ENCODE measurements around the gene TLCD3A. TPM values are rescaled to one million over a fixed set of nuclear protein-coding genes. Genes with fewer than 3 reads are reported as not detected.
A peak's percentile ranks its signal among the peaks of the same experiment; 100 is the strongest.

Gene TLCD3A
- total and polyA plus RNA-seq, 9 of the 15 experiments (the other 6 are each of a cell fraction or from before 2014, with no cell fraction given) = 1.3 to 13.5 (median 7.3) TPM

DNA sequence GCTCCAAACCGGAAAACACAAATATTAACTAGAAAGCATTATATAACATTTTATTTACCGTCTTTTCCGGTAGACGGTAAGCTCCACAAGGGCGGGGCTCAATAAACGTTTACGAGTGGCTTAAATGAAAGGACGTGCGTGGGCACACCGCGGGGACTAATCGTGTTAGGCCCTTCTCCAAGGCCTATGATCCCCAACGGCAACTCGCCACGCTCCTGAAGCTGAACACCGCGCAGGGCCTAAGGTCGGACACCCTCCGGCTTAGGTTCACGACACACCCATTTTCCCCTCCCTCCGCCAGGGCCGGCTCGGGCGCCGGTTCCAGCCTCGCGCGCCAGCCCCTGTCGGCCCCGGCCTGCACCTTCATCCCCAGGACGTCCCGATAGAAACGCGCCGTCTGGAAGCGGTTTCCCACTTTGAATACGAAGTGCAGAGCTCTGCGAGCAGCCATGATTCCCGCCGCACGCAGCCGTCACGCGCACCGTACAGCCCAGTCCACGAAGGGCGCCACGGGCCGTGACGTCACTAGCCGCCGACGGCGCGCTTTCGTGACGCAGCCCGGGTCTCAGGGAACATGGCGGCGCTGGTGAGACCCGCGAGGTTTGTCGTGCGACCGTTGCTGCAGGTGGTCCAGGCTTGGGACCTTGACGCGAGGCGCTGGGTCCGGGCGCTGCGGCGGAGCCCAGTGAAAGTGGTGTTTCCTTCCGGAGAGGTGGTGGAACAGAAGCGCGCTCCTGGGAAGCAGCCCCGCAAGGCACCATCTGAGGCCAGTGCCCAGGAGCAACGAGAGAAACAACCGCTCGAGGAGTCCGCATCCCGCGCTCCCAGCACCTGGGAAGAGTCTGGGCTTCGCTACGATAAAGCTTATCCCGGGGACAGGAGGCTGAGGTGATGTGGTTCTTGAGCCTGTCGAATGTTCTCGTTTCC lies 49.7 kb downstream of the TLCD3A start, which contains the start of the genes GLOD4 and MRM3:
GLOD4 (minus strand) TSS at position 476 of the 927 bp plus-strand sequence; CDS start at position 451, 25 bp downstream.
MRM3 (plus strand) TSS at position 549 of the 927 bp plus-strand sequence; CDS start at position 575, 26 bp downstream.
- H3K4me3 ChIP-seq = peak within 1 kb of the TSS; percentile 97
- peak; percentile 82 to 90 (median 88) for DNase-seq (ENCODE audit: extremely low read depth in 1 of 4, low spot score in 3 of 4)
- under 1% methylated on average over 53 of the region's 87 CpGs for WGBS (ENCODE audit: insufficient coverage, low coverage, missing lambda C conversion rate)
- H3K9ac ChIP-seq (ENCODE audit: insufficient read depth in 1 of 2, low read depth in 2 of 2, low read length in 2 of 2) = peak within 1 kb of the TSS; percentile 95
- peak; percentile 94 for ATAC-seq
- no peaks in the 10 kb centered on the region for H3K9me1 ChIP-seq (ENCODE audit: control insufficient read depth, insufficient read depth, low read length)
- FAIRE-seq = no peak
- no peaks in the 10 kb centered on the region for H3K9me3 ChIP-seq (replicated peaks; ENCODE audit: control insufficient read depth, insufficient read depth, low read depth, low read length)
- CTCF ChIA-PET (ENCODE audit: low intra/inter-chr PET ratio) = no interaction called here
- peak within 1 kb of the TSS; percentile 87 for H3K27ac ChIP-seq (ENCODE audit: extremely low read depth, low read depth, low read length)
- peaks cover 53% of the 10 kb centered on the region for H3K36me3 ChIP-seq (ENCODE audit: control insufficient read depth, insufficient read depth, low read length)
- no peaks in the 10 kb centered on the region for H4K20me1 ChIP-seq (replicated peaks; ENCODE audit: control insufficient read depth, insufficient read depth, low read length)
- intact Hi-C loops (cut with micrococcal nuclease) = no loop called here
- H3K4me1 ChIP-seq (replicated peaks in 1 of 2; ENCODE audit: control insufficient read depth in 2 of 2, insufficient read depth in 2 of 2, low read length in 2 of 2) = peaks cover 4 to 9% of the 10 kb centered on the region in 2 experiments; a peak in 3 of 5 replicates
- no peaks in the 10 kb centered on the region for H3K27me3 ChIP-seq (ENCODE audit: control insufficient read depth in 2 of 2, insufficient read depth in 2 of 2, low read length in 2 of 2)
- peak within 1 kb of the TSS; percentile 92 for H2AFZ ChIP-seq (ENCODE audit: low read depth, low read length)
- H3K4me2 ChIP-seq (ENCODE audit: insufficient read depth, low read length) = peak within 1 kb of the TSS; percentile 90
- POLR2A ChIA-PET = interaction anchor here (0.6 to 2.2 kb wide), 5 partner anchors 10 to 637 kb away, joined by 3 to 9 read pairs (median 4); partner anchors contain the start of gene TIMM22
- in situ Hi-C loops (cut with MboI) = no loop called here
- H3K79me2 ChIP-seq (ENCODE audit: control insufficient read depth, insufficient read depth, low read length) = peaks cover 56% of the 10 kb centered on the region
- BruUV-seq (replicated peaks) = TSS peak; percentile 79
- TF ChIP-seq RBFOX2 (IDR thresholded peaks at IDR 0.05; ENCODE audit: low read depth, low read length) (peak; percentile 94), POLR2G (IDR thresholded peaks at IDR 0.05; ENCODE audit: low read depth, low read length) (peak; percentile 93), TFAM (CRISPR knock-in tag; conservative IDR thresholded peaks at IDR 0.05) (no peak), CSDE1 (IDR thresholded peaks at IDR 0.05) (peak in 1 of 2 experiments; percentile 94; a peak in 2 of 4 replicates), ETV1 (tag; conservative IDR thresholded peaks at IDR 0.05; ENCODE audit: low read depth) (no peak), CREBBP (IDR thresholded peaks at IDR 0.05; ENCODE audit: low read depth, low read length) (no peak), FOXA3 (CRISPR knock-in tag; conservative IDR thresholded peaks at IDR 0.05 in 1 of 2, IDR thresholded peaks at IDR 0.05 in 1 of 2) (no peak), BACH1 (tag; IDR thresholded peaks at IDR 0.05) (no peak), OTX1 (CRISPR knock-in tag; IDR thresholded peaks at IDR 0.05) (no peak), ATF7 (IDR thresholded peaks at IDR 0.05) (peak; percentile 92), ZNF143 (CRISPR knock-in tag; IDR thresholded peaks at IDR 0.05) (no peak), MEF2A (IDR thresholded peaks at IDR 0.05; ENCODE audit: control insufficient read depth, low read depth, low read length) (no peak), HDAC3 (IDR thresholded peaks at IDR 0.05; ENCODE audit: borderline replicate concordance, partially characterized antibody) (no peak), SUPT5H (IDR thresholded peaks at IDR 0.05) (peak; percentile 75)
- TF ChIP-seq, protein P1, sequence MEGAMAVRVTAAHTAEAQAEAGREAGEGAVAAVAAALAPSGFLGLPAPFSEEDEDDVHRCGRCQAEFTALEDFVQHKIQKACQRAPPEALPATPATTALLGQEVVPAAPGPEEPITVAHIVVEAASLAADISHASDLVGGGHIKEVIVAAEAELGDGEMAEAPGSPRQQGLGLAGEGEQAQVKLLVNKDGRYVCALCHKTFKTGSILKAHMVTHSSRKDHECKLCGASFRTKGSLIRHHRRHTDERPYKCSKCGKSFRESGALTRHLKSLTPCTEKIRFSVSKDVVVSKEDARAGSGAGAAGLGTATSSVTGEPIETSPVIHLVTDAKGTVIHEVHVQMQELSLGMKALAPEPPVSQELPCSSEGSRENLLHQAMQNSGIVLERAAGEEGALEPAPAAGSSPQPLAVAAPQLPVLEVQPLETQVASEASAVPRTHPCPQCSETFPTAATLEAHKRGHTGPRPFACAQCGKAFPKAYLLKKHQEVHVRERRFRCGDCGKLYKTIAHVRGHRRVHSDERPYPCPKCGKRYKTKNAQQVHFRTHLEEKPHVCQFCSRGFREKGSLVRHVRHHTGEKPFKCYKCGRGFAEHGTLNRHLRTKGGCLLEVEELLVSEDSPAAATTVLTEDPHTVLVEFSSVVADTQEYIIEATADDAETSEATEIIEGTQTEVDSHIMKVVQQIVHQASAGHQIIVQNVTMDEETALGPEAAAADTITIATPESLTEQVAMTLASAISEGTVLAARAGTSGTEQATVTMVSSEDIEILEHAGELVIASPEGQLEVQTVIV (CRISPR knock-in tag; IDR thresholded peaks at IDR 0.05; ENCODE audit: borderline replicate concordance) = no peak
- TF ChIP-seq, protein P2, sequence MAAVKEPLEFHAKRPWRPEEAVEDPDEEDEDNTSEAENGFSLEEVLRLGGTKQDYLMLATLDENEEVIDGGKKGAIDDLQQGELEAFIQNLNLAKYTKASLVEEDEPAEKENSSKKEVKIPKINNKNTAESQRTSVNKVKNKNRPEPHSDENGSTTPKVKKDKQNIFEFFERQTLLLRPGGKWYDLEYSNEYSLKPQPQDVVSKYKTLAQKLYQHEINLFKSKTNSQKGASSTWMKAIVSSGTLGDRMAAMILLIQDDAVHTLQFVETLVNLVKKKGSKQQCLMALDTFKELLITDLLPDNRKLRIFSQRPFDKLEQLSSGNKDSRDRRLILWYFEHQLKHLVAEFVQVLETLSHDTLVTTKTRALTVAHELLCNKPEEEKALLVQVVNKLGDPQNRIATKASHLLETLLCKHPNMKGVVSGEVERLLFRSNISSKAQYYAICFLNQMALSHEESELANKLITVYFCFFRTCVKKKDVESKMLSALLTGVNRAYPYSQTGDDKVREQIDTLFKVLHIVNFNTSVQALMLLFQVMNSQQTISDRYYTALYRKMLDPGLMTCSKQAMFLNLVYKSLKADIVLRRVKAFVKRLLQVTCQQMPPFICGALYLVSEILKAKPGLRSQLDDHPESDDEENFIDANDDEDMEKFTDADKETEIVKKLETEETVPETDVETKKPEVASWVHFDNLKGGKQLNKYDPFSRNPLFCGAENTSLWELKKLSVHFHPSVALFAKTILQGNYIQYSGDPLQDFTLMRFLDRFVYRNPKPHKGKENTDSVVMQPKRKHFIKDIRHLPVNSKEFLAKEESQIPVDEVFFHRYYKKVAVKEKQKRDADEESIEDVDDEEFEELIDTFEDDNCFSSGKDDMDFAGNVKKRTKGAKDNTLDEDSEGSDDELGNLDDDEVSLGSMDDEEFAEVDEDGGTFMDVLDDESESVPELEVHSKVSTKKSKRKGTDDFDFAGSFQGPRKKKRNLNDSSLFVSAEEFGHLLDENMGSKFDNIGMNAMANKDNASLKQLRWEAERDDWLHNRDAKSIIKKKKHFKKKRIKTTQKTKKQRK (IDR thresholded peaks at IDR 0.05; ENCODE audit: borderline replicate concordance, low read depth, low read length) = no peak

All from K562 (cell line).